HG02678 (cell line): ENCODE measurements around the gene NCAM1.
"Not testable (repeated sequence)": the region's sequence is repeated elsewhere in the genome, so short reads cannot be mapped to it uniquely, and the experiment has no call there.

ENCODE experiments used
- ATAC-seq: cut with Tn5 transposase; IDR thresholded peaks from one replicate; pipeline ENCODE4 v1.9.1; 2021; ENCODE audit warnings: mild to moderate bottlenecking, moderate library complexity; ENCODE audit not compliant: unreplicated experiment

Gene NCAM1

GRCh38 chr11:113019711-113020110 lies 58.5 kb downstream of the NCAM1 start:
- ATAC-seq, result no peak

DNA sequence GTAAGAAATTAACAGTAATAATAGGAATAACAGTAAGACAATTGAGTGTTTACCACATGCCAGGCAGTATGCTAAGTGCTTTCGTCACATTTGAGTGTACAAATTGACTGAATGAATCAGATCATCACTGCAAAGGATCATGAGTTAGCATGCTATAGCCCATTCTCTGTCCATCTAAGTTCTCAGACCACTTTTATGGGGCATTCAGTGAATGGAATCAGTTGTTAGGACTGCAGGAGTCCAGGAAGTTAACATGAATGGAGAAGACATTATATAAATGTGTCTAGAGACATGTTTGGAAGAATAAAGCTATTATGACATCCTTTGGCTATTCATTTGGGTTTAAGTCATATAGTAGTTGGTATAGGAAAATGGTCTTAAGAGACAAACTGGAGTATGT lies 59.9 kb downstream of the NCAM1 start:
- ATAC-seq, result no peak

DNA sequence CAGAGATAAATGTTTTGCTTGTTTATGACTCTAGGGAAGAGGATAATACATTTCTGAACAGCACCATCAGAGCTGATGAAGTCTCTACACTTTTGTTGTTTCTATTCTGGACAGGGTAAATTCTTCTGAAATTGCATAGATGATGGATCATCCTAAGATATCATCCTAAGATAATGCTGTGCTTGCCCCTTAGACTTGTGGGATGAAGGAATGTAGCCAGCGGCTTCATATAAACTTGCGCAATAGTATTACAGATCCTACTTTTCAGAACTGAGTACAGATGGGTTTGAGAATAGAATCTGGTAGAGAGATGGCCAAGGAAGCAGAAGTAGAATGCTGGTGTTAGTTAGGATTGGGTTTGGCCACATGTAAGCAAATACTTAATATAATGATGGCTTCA lies 61.0 kb downstream of the NCAM1 start:
- no peak for ATAC-seq

- ATAC-seq, result no peak
These were observed 62.0 kb downstream of the NCAM1 start for GRCh38 chr11:113023228-113023627.

GRCh38 chr11:113023986-113024385 lies 62.8 kb downstream of the NCAM1 start:
- ATAC-seq, result no peak

DNA sequence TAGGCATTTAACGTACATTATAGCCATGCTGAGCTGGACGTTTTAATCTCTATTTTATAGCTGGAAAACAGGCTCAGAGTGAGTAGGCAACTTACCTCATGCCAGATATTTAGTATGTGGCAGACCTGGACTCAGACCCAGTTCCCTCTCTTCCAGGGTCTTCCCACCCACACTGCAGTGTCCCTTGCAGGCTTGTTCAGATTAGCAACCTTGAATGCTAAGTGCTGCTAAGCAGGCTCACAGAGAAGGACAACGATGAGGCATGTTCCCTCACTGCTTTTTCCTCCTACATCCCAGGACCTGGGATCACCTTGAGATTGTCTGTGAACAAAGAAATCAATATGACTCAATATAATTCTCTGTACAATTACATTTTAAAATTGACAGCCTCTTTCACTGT lies 65.6 kb downstream of the NCAM1 start:
- no peak for ATAC-seq

DNA sequence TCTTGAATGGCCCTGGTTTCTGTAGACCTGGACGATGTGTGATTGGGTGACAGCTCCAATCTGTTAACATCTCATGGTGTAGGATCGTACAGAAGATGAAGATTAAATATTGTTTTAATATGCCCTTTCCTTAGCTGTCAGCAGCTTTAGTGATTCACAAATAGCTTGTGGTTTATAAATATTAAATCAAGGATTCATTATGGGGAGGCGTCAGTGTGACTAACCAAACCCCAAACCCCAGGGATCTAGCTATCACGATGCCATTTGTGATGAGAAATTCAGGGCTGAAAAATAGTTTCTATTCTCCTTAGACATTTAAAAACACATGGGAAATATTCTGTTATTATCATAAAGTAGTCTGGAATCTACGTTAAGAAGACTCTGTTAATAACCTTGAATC lies 73.4 kb downstream of the NCAM1 start:
- no peak for ATAC-seq

GRCh38 chr11:113035708-113036107 lies 74.5 kb downstream of the NCAM1 start:
- ATAC-seq, result no peak

- no peak for ATAC-seq
These were observed 82.5 kb downstream of the NCAM1 start for GRCh38 chr11:113043698-113044097.

- no peak for ATAC-seq
These were observed 83.9 kb downstream of the NCAM1 start for GRCh38 chr11:113045146-113045545.

DNA sequence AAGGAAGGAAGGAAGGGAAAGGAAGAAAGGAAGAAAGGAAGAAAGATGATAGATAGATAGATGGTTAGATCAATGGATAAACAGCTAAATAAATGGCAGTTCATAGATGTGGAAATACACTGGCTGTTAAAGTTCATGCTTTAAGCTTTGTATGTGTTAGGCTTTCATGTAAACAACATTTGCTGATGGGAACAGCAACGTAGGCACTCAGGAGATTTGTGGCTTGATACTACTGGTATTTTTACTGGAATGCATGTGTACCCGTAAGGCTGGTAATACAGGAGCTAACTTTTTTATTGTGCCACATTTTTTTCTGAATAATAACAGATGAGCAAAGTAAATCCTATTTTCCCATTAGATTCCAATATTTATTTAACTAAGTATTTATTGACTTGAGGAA lies 85.6 kb downstream of the NCAM1 start:
- no peak for ATAC-seq

- no peak for ATAC-seq
These were observed 87.9 kb downstream of the NCAM1 start for GRCh38 chr11:113048820-113049768.

DNA sequence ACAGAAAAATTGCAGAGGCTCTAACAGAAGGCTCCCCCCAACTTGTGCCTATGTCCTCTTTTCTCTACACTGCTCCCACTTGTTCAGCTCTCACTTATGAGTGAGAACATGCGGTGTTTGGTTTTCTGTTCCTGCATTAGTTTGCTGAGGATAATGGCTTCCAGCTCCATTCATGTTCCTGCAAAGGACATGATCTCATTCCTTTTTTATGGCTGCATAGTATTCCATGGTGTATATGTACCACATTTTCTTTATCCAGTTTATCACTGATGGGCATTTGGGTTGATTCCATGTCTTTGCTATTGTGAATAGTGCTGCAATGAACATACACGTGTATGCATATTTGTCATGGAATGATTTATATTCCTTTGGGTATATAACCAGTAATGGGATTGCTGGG lies 91.8 kb downstream of the NCAM1 start:
- not testable (repeated sequence) for ATAC-seq

DNA sequence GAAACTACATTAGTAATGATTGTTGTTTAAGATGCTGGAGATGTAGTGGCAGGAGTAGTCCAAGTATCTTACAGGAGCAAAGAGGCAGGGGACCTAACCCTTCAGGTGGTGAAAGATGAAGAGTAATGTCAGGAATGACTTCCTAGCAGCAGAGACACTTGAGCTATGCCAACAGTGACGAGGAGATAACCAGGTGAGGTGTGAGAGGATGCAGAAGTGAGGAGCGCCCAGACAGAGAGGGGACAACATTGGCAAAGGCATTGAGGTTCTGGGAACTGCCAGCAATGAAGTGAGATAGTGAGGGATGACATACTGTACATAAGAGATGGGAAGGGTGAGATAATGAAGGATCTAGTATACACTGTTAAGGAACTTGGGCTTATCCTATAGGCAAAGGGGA lies 95.8 kb downstream of the NCAM1 start:
- no peak for ATAC-seq

DNA sequence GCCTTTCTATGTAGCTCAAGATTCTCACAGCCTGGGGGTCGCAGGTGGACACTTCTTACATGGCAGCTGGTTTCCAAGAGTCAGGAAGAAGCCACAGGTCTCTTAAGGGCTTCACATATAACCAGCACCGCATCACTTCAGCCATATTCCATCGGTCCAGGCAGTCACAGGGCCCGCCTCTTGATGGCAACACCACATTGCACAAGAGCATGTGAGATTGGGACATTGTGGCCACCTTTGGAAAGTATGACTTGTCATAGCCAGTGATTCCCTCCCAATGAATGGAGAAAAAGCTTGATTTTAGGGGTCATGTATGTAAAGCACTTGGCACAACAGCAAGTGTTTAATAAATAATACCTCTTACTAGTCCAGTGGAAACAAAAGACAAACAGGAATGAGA lies 98.3 kb downstream of the NCAM1 start:
- no peak for ATAC-seq

- ATAC-seq, result no peak
These were observed 104.1 kb downstream of the NCAM1 start for GRCh38 chr11:113065330-113065729.

GRCh38 chr11:113072237-113072858 lies 111.1 kb downstream of the NCAM1 start:
- no peak for ATAC-seq

- ATAC-seq, result no peak
These were observed 112.2 kb downstream of the NCAM1 start for GRCh38 chr11:113073290-113073953.

- ATAC-seq, result no peak
These were observed 114.4 kb downstream of the NCAM1 start for GRCh38 chr11:113075586-113076095.

GRCh38 chr11:113077379-113077778 lies 116.2 kb downstream of the NCAM1 start:
- no peak for ATAC-seq

- ATAC-seq, result no peak
These were observed 121.2 kb downstream of the NCAM1 start for GRCh38 chr11:113082341-113082955.
